GM18951 (cell line): ENCODE results near the gene ZNF536.

Experiments used
- POLR2A ChIP-seq: IDR thresholded peaks from 4 replicates; pipeline ENCODE4 v1.6.1; 2011; ENCODE audit warnings: mild to moderate bottlenecking; ENCODE audit not compliant: insufficient read length, insufficient read depth; ENCODE audit errors: extremely low read depth
- in situ Hi-C: fragments of 300-500 bp; cut with MboI; formaldehyde crosslinking; loops from one replicate; pipeline ENCODE4 v1.12.0; 2022; ENCODE audit warnings: low sequenced_read_pairs, mixed read lengths, inconsistent platforms; ENCODE audit not compliant: unreplicated experiment

Gene ZNF536

GRCh38 chr19:30351774-30352173 lies 20.4 kb upstream of the ZNF536 start:
- in situ Hi-C loops: no loop called here
- TF ChIP-seq POLR2A: no peak

GRCh38 chr19:30353394-30353945 lies 18.7 kb upstream of the ZNF536 start:
- in situ Hi-C loops: no loop called here
- TF ChIP-seq POLR2A: no peak

GRCh38 chr19:30355586-30355985 lies 16.6 kb upstream of the ZNF536 start:
- no peak for TF ChIP-seq POLR2A
- in situ Hi-C loops: no loop called here

GRCh38 chr19:30356951-30357579 lies 15.1 kb upstream of the ZNF536 start:
- in situ Hi-C loops: no loop called here
- no peak for TF ChIP-seq POLR2A

- in situ Hi-C loops: no loop called here
- TF ChIP-seq POLR2A: no peak
Observed at GRCh38 chr19:30357580-30357954, 14.6 kb upstream of the ZNF536 start.

- in situ Hi-C loops: no loop called here
- no peak for TF ChIP-seq POLR2A
Observed at GRCh38 chr19:30358319-30358718, 13.9 kb upstream of the ZNF536 start.

- TF ChIP-seq POLR2A: no peak
- in situ Hi-C loops: no loop called here
Observed at GRCh38 chr19:30358821-30359580, 13.2 kb upstream of the ZNF536 start.

GRCh38 chr19:30359936-30360335 lies 12.2 kb upstream of the ZNF536 start:
- in situ Hi-C loops: no loop called here
- no peak for TF ChIP-seq POLR2A

- no peak for TF ChIP-seq POLR2A
- in situ Hi-C loops: no loop called here
Observed at GRCh38 chr19:30360376-30361106, 11.6 kb upstream of the ZNF536 start.

GRCh38 chr19:30361107-30361447 lies 11.1 kb upstream of the ZNF536 start:
- no peak for TF ChIP-seq POLR2A
- in situ Hi-C loops: no loop called here

GRCh38 chr19:30361721-30362120 lies 10.5 kb upstream of the ZNF536 start:
- TF ChIP-seq POLR2A: no peak
- in situ Hi-C loops: no loop called here

GRCh38 chr19:30362156-30362754 lies 9.9 kb upstream of the ZNF536 start:
- in situ Hi-C loops: no loop called here
- no peak for TF ChIP-seq POLR2A

GRCh38 chr19:30363073-30363472 lies 9.1 kb upstream of the ZNF536 start:
- in situ Hi-C loops: no loop called here
- no peak for TF ChIP-seq POLR2A
